NB4 (cell line): ENCODE measurements around the gene ANKRD18B.
"Not testable (repeated sequence)": the region's sequence is repeated elsewhere in the genome, so short reads cannot be mapped to it uniquely, and the experiment has no call there.

Source experiments
- MYC ChIP-seq: IDR thresholded peaks from 2 replicates; pipeline ENCODE4 v1.6.1; 2011; ENCODE audit warnings: low read depth, low read length
- POLR2A ChIP-seq: IDR thresholded peaks from 2 replicates; pipeline ENCODE4 v1.6.1; 2011; ENCODE audit warnings: mild to moderate bottlenecking; ENCODE audit not compliant: insufficient read length; ENCODE audit errors: extremely low read depth
- TF ChIP-seq, protein P1 (sequence below): IDR thresholded peaks from 2 replicates; pipeline ENCODE4 v1.6.1; 2011; ENCODE audit warnings: low read depth, low read length
- TF ChIP-seq, protein P2 (sequence below): IDR thresholded peaks from one replicate; pipeline ENCODE4 v1.5.1; 2012; ENCODE audit warnings: low read depth, low read length

DNA sequence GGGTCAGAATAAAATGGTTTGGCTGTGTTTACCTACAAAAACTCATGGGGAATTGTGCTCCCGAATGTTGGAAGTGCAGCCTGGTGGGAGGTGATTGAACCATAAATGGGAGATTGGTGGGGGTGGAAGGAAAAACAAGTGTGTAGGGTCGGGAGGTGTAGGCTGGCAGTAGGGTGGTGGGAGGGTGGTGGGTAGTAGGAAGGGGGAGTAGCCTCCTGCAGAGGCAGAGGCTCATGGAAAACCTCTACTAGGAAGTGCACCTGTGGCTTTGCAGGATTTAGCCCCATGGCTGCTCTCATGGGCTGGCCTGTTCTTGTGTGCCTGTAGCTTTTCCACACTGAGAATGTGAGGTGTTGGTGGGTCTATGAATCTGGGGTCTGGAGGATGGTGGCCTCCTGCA lies 63.7 kb downstream of the ANKRD18B start:
- not testable (repeated sequence) for TF ChIP-seq POLR2A, MYC
- TF ChIP-seq, protein P1, sequence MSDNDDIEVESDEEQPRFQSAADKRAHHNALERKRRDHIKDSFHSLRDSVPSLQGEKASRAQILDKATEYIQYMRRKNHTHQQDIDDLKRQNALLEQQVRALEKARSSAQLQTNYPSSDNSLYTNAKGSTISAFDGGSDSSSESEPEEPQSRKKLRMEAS = not testable (repeated sequence)
- TF ChIP-seq, protein P2, sequence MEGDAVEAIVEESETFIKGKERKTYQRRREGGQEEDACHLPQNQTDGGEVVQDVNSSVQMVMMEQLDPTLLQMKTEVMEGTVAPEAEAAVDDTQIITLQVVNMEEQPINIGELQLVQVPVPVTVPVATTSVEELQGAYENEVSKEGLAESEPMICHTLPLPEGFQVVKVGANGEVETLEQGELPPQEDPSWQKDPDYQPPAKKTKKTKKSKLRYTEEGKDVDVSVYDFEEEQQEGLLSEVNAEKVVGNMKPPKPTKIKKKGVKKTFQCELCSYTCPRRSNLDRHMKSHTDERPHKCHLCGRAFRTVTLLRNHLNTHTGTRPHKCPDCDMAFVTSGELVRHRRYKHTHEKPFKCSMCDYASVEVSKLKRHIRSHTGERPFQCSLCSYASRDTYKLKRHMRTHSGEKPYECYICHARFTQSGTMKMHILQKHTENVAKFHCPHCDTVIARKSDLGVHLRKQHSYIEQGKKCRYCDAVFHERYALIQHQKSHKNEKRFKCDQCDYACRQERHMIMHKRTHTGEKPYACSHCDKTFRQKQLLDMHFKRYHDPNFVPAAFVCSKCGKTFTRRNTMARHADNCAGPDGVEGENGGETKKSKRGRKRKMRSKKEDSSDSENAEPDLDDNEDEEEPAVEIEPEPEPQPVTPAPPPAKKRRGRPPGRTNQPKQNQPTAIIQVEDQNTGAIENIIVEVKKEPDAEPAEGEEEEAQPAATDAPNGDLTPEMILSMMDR = not testable (repeated sequence)
